HG03378 (cell line): ENCODE data around the gene EIF4E1B.
A peak's percentile ranks its signal among the peaks of the same experiment; 100 is the strongest.

ENCODE experiments used
- ATAC-seq: cut with Tn5 transposase; IDR thresholded peaks from one replicate; pipeline ENCODE4 v1.9.1; 2021; ENCODE audit warnings: mild to moderate bottlenecking, moderate library complexity; ENCODE audit not compliant: unreplicated experiment

EIF4E1B gene

GRCh38 chr5:176660860-176661641 lies 30.6 kb downstream of the EIF4E1B start:
- ATAC-seq = no peak

- ATAC-seq = no peak
Measured at GRCh38 chr5:176661676-176662075, 31.2 kb downstream of the EIF4E1B start.

GRCh38 chr5:176662371-176663333 lies 32.2 kb downstream of the EIF4E1B start:
- no peak for ATAC-seq

GRCh38 chr5:176663566-176663965 lies 33.1 kb downstream of the EIF4E1B start:
- no peak for ATAC-seq

- ATAC-seq = no peak
Measured at GRCh38 chr5:176664479-176664878, 34.0 kb downstream of the EIF4E1B start.

GRCh38 chr5:176664886-176665285 lies 34.4 kb downstream of the EIF4E1B start:
- ATAC-seq = no peak

- ATAC-seq = no peak
Measured at GRCh38 chr5:176665517-176665916, 35.0 kb downstream of the EIF4E1B start.

- ATAC-seq = no peak
Measured at GRCh38 chr5:176667637-176668036, 37.2 kb downstream of the EIF4E1B start.

GRCh38 chr5:176670449-176670848 lies 40.0 kb downstream of the EIF4E1B start:
- no peak for ATAC-seq

GRCh38 chr5:176671399-176671798 lies 40.9 kb downstream of the EIF4E1B start:
- no peak for ATAC-seq

- ATAC-seq = no peak
Measured at GRCh38 chr5:176671890-176672747, 41.6 kb downstream of the EIF4E1B start.

GRCh38 chr5:176673651-176674583 lies 43.4 kb downstream of the EIF4E1B start:
- no peak for ATAC-seq

GRCh38 chr5:176674799-176675198 lies 44.3 kb downstream of the EIF4E1B start:
- no peak for ATAC-seq

- no peak for ATAC-seq
Measured at GRCh38 chr5:176675676-176676360, 45.3 kb downstream of the EIF4E1B start.

- peak; percentile 84 for ATAC-seq
Measured at GRCh38 chr5:176676361-176676824, 45.9 kb downstream of the EIF4E1B start.

- no peak for ATAC-seq
Measured at GRCh38 chr5:176677209-176677939, 46.9 kb downstream of the EIF4E1B start.

GRCh38 chr5:176678584-176678983 lies 48.1 kb downstream of the EIF4E1B start:
- no peak for ATAC-seq
